NCI-H1694 (cell line): ENCODE measurements around the gene EPS8L3.

Experiments
- DNase-seq: peaks from one replicate; lab custom pipeline; 2025; lab: John Stamatoyannopoulos, UW

Gene EPS8L3

GRCh38 chr1:109793486-109794318, 30.0 kb upstream of the EPS8L3 start:
- peak; percentile 71 for DNase-seq

GRCh38 chr1:109793089-109793485, 29.4 kb upstream of the EPS8L3 start:
- DNase-seq: no peak

- DNase-seq: no peak
Observed at GRCh38 chr1:109792056-109792831, 28.5 kb upstream of the EPS8L3 start.

- DNase-seq: no peak
Observed at GRCh38 chr1:109791495-109792043, 27.8 kb upstream of the EPS8L3 start.

GRCh38 chr1:109790735-109791494, 27.2 kb upstream of the EPS8L3 start:
- no peak for DNase-seq

GRCh38 chr1:109790329-109790728, 26.6 kb upstream of the EPS8L3 start:
- no peak for DNase-seq

GRCh38 chr1:109789551-109790180, 25.9 kb upstream of the EPS8L3 start:
- DNase-seq: no peak

- DNase-seq: no peak
Observed at GRCh38 chr1:109788695-109789521, 25.2 kb upstream of the EPS8L3 start.

GRCh38 chr1:109787845-109788601, 24.3 kb upstream of the EPS8L3 start:
- no peak for DNase-seq

- DNase-seq: no peak
Observed at GRCh38 chr1:109787211-109787844, 23.6 kb upstream of the EPS8L3 start.

GRCh38 chr1:109786531-109787021, 22.9 kb upstream of the EPS8L3 start:
- no peak for DNase-seq

GRCh38 chr1:109786112-109786480, 22.4 kb upstream of the EPS8L3 start:
- DNase-seq: no peak

GRCh38 chr1:109785446-109786111, 21.9 kb upstream of the EPS8L3 start:
- no peak for DNase-seq

- no peak for DNase-seq
Observed at GRCh38 chr1:109784551-109785252, 21.0 kb upstream of the EPS8L3 start.

GRCh38 chr1:109783436-109783835, 19.7 kb upstream of the EPS8L3 start:
- no peak for DNase-seq

GRCh38 chr1:109782927-109783326, 19.2 kb upstream of the EPS8L3 start:
- DNase-seq: no peak

GRCh38 chr1:109782514-109782913, 18.8 kb upstream of the EPS8L3 start:
- no peak for DNase-seq

GRCh38 chr1:109781806-109782205, 18.1 kb upstream of the EPS8L3 start:
- no peak for DNase-seq
